ENCODE data around the gene PITPNM1.

PITPNM1 gene

DNA sequence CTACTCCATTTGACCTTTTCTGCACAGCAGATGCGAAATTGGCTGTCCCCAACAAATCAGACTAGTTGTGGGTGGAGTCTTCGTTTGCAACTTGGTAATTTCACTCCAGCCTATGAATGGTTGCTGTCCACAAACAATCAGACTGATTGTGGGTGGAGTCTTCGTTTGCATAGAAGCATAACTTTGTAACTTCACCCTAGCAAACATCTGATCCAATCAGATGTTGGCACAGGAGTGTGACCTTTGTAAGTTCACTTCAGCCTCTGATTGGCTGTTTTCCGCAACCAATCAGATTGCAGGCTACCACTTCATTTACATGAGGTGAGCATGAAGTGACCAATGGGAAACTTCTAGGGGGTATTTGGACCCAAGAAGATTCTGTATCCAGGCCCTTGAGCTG, 34.4 kb upstream of the PITPNM1 start:
- Histone ChIP-seq H3K4me1 (ENCODE audit: control insufficient read depth, insufficient read depth, low read length, poor library complexity, severe bottlenecking) (no peaks in the 10 kb centered on the region), H3K36me3 (ENCODE audit: control insufficient read depth, insufficient read depth, low read length) (no peaks in the 10 kb centered on the region), H3K27ac (ENCODE audit: low read depth, low read length, severe bottlenecking) (no peak overlapping the region), H3K4me3 (ENCODE audit: extremely low read depth, insufficient read depth, low read length, poor library complexity, severe bottlenecking) (no peak overlapping the region), H3K9me3 (ENCODE audit: control insufficient read depth, low read length) (peaks cover 15% of the 10 kb centered on the region)
- WGBS, 2 experiments (ENCODE audit: insufficient coverage in 2 of 2): 90 to 100% methylated on average over 1 to 2 of the region's 4 CpGs

DNA sequence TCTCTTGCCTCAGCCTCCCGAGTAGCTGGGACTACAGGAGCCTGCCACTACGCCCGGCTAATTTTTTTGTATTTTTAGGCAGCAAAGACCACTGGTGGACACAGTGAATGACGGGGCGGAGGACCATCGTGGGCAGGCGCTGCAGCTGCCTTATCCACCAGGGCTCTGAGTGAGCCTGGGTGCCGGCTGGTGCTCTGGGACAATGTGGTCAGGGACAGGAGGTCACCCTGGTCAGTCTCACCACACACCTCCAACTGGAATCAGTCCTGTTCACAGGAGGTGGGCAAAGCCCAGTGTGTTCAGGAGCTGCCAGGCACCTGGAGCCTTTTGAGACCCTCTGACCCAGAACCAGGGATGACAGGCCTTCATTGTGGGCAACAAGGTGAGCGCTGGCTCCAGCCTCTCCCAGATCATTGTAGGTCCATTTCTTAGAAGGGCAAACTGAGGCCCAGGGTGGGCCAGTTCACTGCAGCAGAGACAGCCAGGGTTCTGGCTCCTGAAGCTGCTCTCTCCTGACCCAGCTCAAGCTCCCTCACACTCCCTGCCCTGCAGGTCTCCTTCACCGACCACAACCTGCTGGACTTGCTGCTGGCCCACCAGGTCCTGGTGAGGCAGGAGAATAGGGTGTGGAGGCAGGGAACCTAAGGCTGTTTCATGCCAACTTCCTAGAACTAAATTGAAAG, 33.8 kb upstream of the PITPNM1 start:
- Histone ChIP-seq H3K27ac (ENCODE audit: low read depth, low read length, severe bottlenecking) (no peak overlapping the region), H3K9me3 (ENCODE audit: control insufficient read depth, low read length) (peaks cover 17% of the 10 kb centered on the region), H3K36me3 (ENCODE audit: control insufficient read depth, insufficient read depth, low read length) (no peaks in the 10 kb centered on the region), H3K4me3 (ENCODE audit: extremely low read depth, insufficient read depth, low read length, poor library complexity, severe bottlenecking) (no peak overlapping the region), H3K4me1 (ENCODE audit: control insufficient read depth, insufficient read depth, low read length, poor library complexity, severe bottlenecking) (no peaks in the 10 kb centered on the region)
- WGBS, 2 experiments (ENCODE audit: insufficient coverage in 2 of 2): 94 to 97% methylated on average over 8 to 9 of the region's 10 CpGs

GRCh38 chr11:67538306-67538705, 33.1 kb upstream of the PITPNM1 start:
- WGBS, 2 experiments (ENCODE audit: insufficient coverage in 2 of 2): 81 to 90% methylated on average over 6 of the region's 6 CpGs
- Histone ChIP-seq H3K4me1 (ENCODE audit: control insufficient read depth, insufficient read depth, low read length, poor library complexity, severe bottlenecking) (no peaks in the 10 kb centered on the region), H3K4me3 (ENCODE audit: extremely low read depth, insufficient read depth, low read length, poor library complexity, severe bottlenecking) (no peak overlapping the region), H3K27ac (ENCODE audit: low read depth, low read length, severe bottlenecking) (no peak overlapping the region), H3K36me3 (ENCODE audit: control insufficient read depth, insufficient read depth, low read length) (no peaks in the 10 kb centered on the region), H3K9me3 (ENCODE audit: control insufficient read depth, low read length) (peaks cover 24% of the 10 kb centered on the region)

GRCh38 chr11:67535561-67535960, 30.4 kb upstream of the PITPNM1 start:
- Histone ChIP-seq H3K27ac (ENCODE audit: low read depth, low read length, severe bottlenecking) (no peak overlapping the region), H3K36me3 (ENCODE audit: control insufficient read depth, insufficient read depth, low read length) (no peaks in the 10 kb centered on the region), H3K4me3 (ENCODE audit: extremely low read depth, insufficient read depth, low read length, poor library complexity, severe bottlenecking) (no peak overlapping the region), H3K9me3 (ENCODE audit: control insufficient read depth, low read length) (peaks cover 39% of the 10 kb centered on the region), H3K4me1 (ENCODE audit: control insufficient read depth, insufficient read depth, low read length, poor library complexity, severe bottlenecking) (no peaks in the 10 kb centered on the region)
- WGBS, 2 experiments (ENCODE audit: insufficient coverage in 2 of 2): 69 to 83% methylated on average over 1 of the region's 1 CpG

- no peaks in the 10 kb centered on the region for H3K36me3 ChIP-seq (ENCODE audit: control insufficient read depth, insufficient read depth, low read length)
- no peak overlapping the region for H3K4me3 ChIP-seq (ENCODE audit: extremely low read depth, insufficient read depth, low read length, poor library complexity, severe bottlenecking)
- H3K9me3 ChIP-seq (ENCODE audit: control insufficient read depth, low read length): peaks cover 39% of the 10 kb centered on the region
- H3K27ac ChIP-seq (ENCODE audit: low read depth, low read length, severe bottlenecking): no peak overlapping the region
- no peaks in the 10 kb centered on the region for H3K4me1 ChIP-seq (ENCODE audit: control insufficient read depth, insufficient read depth, low read length, poor library complexity, severe bottlenecking)
- 25 to 29% methylated on average over 2 of the region's 4 CpGs for WGBS, 2 experiments (ENCODE audit: insufficient coverage in 2 of 2)
These were observed 29.0 kb upstream of the PITPNM1 start for GRCh38 chr11:67534070-67534679.

DNA sequence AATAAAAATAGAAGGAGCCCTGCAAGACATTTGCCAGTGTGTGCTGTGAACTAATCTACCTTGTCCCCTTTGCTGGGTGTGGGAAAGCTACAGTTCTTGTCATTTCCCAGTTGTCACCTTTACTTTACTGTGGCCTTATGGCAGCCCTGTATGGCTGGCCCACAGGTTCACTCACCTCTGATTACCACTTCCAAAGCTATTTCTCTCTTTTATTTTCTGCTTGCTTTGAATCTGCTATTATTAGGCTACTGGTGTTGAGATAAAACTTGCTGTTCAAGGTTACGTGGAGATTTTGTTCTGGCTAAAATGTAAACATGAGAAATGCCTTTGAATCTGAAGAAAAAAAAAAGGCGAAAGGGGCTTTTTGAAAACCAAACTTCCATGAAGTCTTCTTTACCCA, 27.7 kb upstream of the PITPNM1 start:
- Histone ChIP-seq H3K4me1 (ENCODE audit: control insufficient read depth, insufficient read depth, low read length, poor library complexity, severe bottlenecking) (no peaks in the 10 kb centered on the region), H3K36me3 (ENCODE audit: control insufficient read depth, insufficient read depth, low read length) (no peaks in the 10 kb centered on the region), H3K4me3 (ENCODE audit: extremely low read depth, insufficient read depth, low read length, poor library complexity, severe bottlenecking) (no peak overlapping the region), H3K27ac (ENCODE audit: low read depth, low read length, severe bottlenecking) (no peak overlapping the region), H3K9me3 (ENCODE audit: control insufficient read depth, low read length) (peaks cover 39% of the 10 kb centered on the region)
- WGBS, 2 experiments (ENCODE audit: insufficient coverage in 2 of 2): 61 to 89% methylated on average over 1 to 2 of the region's 2 CpGs

- peaks cover 27% of the 10 kb centered on the region for H3K9me3 ChIP-seq (ENCODE audit: control insufficient read depth, low read length)
- 86 to 96% methylated on average over 1 to 4 of the region's 5 CpGs for WGBS, 2 experiments (ENCODE audit: insufficient coverage in 2 of 2)
These were observed 25.1 kb upstream of the PITPNM1 start for GRCh38 chr11:67530282-67530592.

DNA sequence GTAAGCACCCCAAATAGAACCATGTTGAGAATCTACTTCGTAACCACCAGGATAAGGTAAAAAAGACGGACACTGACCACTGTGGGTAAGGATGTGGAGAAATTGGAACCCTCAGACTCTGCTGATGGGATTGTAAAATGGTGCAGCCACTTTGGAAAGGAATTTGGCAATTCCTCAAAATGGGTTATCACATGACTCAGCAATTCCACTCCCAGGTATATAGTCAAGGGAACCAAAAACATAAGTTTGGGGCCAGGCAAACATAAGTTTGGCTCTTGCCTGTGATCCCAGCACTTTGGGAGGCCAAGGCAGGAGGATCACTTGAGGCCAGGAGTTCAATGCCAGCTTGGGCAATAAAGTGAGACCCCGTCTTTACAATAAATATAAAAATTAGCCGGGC, 23.2 kb upstream of the PITPNM1 start:
- WGBS, 2 experiments (ENCODE audit: insufficient coverage in 2 of 2): 57 to 88% methylated on average over 1 to 4 of the region's 4 CpGs

More at GRCh38 chr11:67530282-67530592, 25.1 kb upstream of the PITPNM1 start:
- no peaks in the 10 kb centered on the region for H3K36me3 ChIP-seq (ENCODE audit: control insufficient read depth, insufficient read depth, low read length)
- H3K4me3 ChIP-seq (ENCODE audit: extremely low read depth, insufficient read depth, low read length, poor library complexity, severe bottlenecking): no peak overlapping the region
- no peak overlapping the region for H3K27ac ChIP-seq (ENCODE audit: low read depth, low read length, severe bottlenecking)
- H3K4me1 ChIP-seq (ENCODE audit: control insufficient read depth, insufficient read depth, low read length, poor library complexity, severe bottlenecking): no peaks in the 10 kb centered on the region

GRCh38 chr11:67525275-67525976, 20.3 kb upstream of the PITPNM1 start:
- H3K4me1 ChIP-seq (ENCODE audit: control insufficient read depth, insufficient read depth, low read length, poor library complexity, severe bottlenecking): no peaks in the 10 kb centered on the region
- 82 to 86% methylated on average over 4 of the region's 5 CpGs for WGBS, 2 experiments (ENCODE audit: insufficient coverage in 2 of 2)
- no peaks in the 10 kb centered on the region for H3K9me3 ChIP-seq (ENCODE audit: control insufficient read depth, low read length)
- H3K27ac ChIP-seq (ENCODE audit: low read depth, low read length, severe bottlenecking): no peak overlapping the region
- H3K4me3 ChIP-seq (ENCODE audit: extremely low read depth, insufficient read depth, low read length, poor library complexity, severe bottlenecking): no peak overlapping the region
- no peaks in the 10 kb centered on the region for H3K36me3 ChIP-seq (ENCODE audit: control insufficient read depth, insufficient read depth, low read length)

More for the DNA sequence above, 23.2 kb upstream of the PITPNM1 start:
- Histone ChIP-seq H3K27ac (ENCODE audit: low read depth, low read length, severe bottlenecking) (no peak overlapping the region), H3K9me3 (ENCODE audit: control insufficient read depth, low read length) (peaks cover 16% of the 10 kb centered on the region), H3K4me3 (ENCODE audit: extremely low read depth, insufficient read depth, low read length, poor library complexity, severe bottlenecking) (no peak overlapping the region), H3K4me1 (ENCODE audit: control insufficient read depth, insufficient read depth, low read length, poor library complexity, severe bottlenecking) (no peaks in the 10 kb centered on the region), H3K36me3 (ENCODE audit: control insufficient read depth, insufficient read depth, low read length) (no peaks in the 10 kb centered on the region)

- Histone ChIP-seq H3K36me3 (ENCODE audit: control insufficient read depth, insufficient read depth, low read length) (no peaks in the 10 kb centered on the region), H3K27ac (ENCODE audit: low read depth, low read length, severe bottlenecking) (no peak overlapping the region), H3K4me3 (ENCODE audit: extremely low read depth, insufficient read depth, low read length, poor library complexity, severe bottlenecking) (no peak overlapping the region), H3K9me3 (ENCODE audit: control insufficient read depth, low read length) (no peaks in the 10 kb centered on the region), H3K4me1 (ENCODE audit: control insufficient read depth, insufficient read depth, low read length, poor library complexity, severe bottlenecking) (no peaks in the 10 kb centered on the region)
- WGBS, 2 experiments (ENCODE audit: insufficient coverage in 2 of 2): 91 to 93% methylated on average over 8 to 9 of the region's 9 CpGs
These were observed 19.3 kb upstream of the PITPNM1 start for GRCh38 chr11:67524480-67524808.
